ENCODE results near the gene EVI5L. TPM values are rescaled to one million over a fixed set of nuclear protein-coding genes. Genes with fewer than 3 reads are reported as not detected.
"Not testable (repeated sequence)": the region's sequence is repeated elsewhere in the genome, so short reads cannot be mapped to it uniquely, and the experiment has no call there.

Gene EVI5L
- polyA plus RNA-seq, 1 experiment: 11.7 TPM

GRCh38 chr19:7815325-7815724 lies 14.7 kb upstream of the EVI5L start:
- no peak for DNase-seq (ENCODE audit: low read depth)
- Histone ChIP-seq H3K27me3 (ENCODE audit: control insufficient read depth, insufficient read depth, low read length) (peaks cover 1% of the 10 kb centered on the region; the same call in 1 of the 2 replicates), H3K4me3 (ENCODE audit: low read depth, low read length) (no peak overlapping the region), H3K36me3 (ENCODE audit: control insufficient read depth, insufficient read depth, low read length) (no peaks in the 10 kb centered on the region)
- ChIA-PET POLR2A (no interaction called here), CTCF (no interaction called here)
- no peak for TF ChIP-seq CTCF (IDR thresholded peaks at IDR 0.05; ENCODE audit: insufficient read depth, low read depth, low read length)

GRCh38 chr19:7816040-7816439 lies 14.0 kb upstream of the EVI5L start:
- H3K36me3 ChIP-seq (ENCODE audit: control insufficient read depth, insufficient read depth, low read length); CTCF ChIA-PET; POLR2A ChIA-PET: not testable (repeated sequence)

GRCh38 chr19:7817801-7818200 lies 12.2 kb upstream of the EVI5L start:
- no peak for TF ChIP-seq CTCF (IDR thresholded peaks at IDR 0.05; ENCODE audit: insufficient read depth, low read depth, low read length)
- Histone ChIP-seq H3K36me3 (ENCODE audit: control insufficient read depth, insufficient read depth, low read length) (no peaks in the 10 kb centered on the region), H3K27me3 (ENCODE audit: control insufficient read depth, insufficient read depth, low read length) (peaks cover 1% of the 10 kb centered on the region; the same call in 1 of the 2 replicates), H3K4me3 (ENCODE audit: low read depth, low read length) (no peak overlapping the region)
- CTCF ChIA-PET: interaction anchor here (3.1 kb wide), 1 partner anchor 17 kb away, joined by 12 read pairs; no protein-coding TSS in a partner anchor
- POLR2A ChIA-PET: no interaction called here
- no peak for DNase-seq (ENCODE audit: low read depth)

More at GRCh38 chr19:7816040-7816439, 14.0 kb upstream of the EVI5L start:
- not testable (repeated sequence) for H3K27me3 ChIP-seq (ENCODE audit: control insufficient read depth, insufficient read depth, low read length); DNase-seq (ENCODE audit: low read depth); H3K4me3 ChIP-seq (ENCODE audit: low read depth, low read length)

- DNase-seq (ENCODE audit: low read depth): no peak
- CTCF ChIA-PET: interaction anchor here (3.1 kb wide), 1 partner anchor 18 kb away, joined by 12 read pairs; no protein-coding TSS in a partner anchor
- Histone ChIP-seq H3K36me3 (ENCODE audit: control insufficient read depth, insufficient read depth, low read length) (no peaks in the 10 kb centered on the region), H3K4me3 (ENCODE audit: low read depth, low read length) (no peak overlapping the region), H3K27me3 (ENCODE audit: control insufficient read depth, insufficient read depth, low read length) (peaks cover 1% of the 10 kb centered on the region; the same call in 1 of the 2 replicates)
- POLR2A ChIA-PET: no interaction called here
- no peak for TF ChIP-seq CTCF (IDR thresholded peaks at IDR 0.05; ENCODE audit: insufficient read depth, low read depth, low read length)
Observed at GRCh38 chr19:7818806-7819205, 11.2 kb upstream of the EVI5L start.

- CTCF ChIA-PET: interaction anchor here (3.1 kb wide), 1 partner anchor 19 kb away, joined by 12 read pairs; no protein-coding TSS in a partner anchor
- POLR2A ChIA-PET: no interaction called here
- Histone ChIP-seq H3K36me3 (ENCODE audit: control insufficient read depth, insufficient read depth, low read length) (no peaks in the 10 kb centered on the region), H3K4me3 (ENCODE audit: low read depth, low read length) (no peak overlapping the region), H3K27me3 (ENCODE audit: control insufficient read depth, insufficient read depth, low read length) (peaks cover 1% of the 10 kb centered on the region; the same call in 1 of the 2 replicates)
- TF ChIP-seq CTCF (IDR thresholded peaks at IDR 0.05; ENCODE audit: insufficient read depth, low read depth, low read length): no peak
- DNase-seq (ENCODE audit: low read depth): no peak
Observed at GRCh38 chr19:7819337-7819736, 10.7 kb upstream of the EVI5L start.

GRCh38 chr19:7820588-7820987 lies 9.4 kb upstream of the EVI5L start:
- POLR2A ChIA-PET: no interaction called here
- DNase-seq (ENCODE audit: low read depth): no peak
- peaks cover 1% of the 10 kb centered on the region; the same call in 1 of the 2 replicates for H3K27me3 ChIP-seq (ENCODE audit: control insufficient read depth, insufficient read depth, low read length)
- H3K36me3 ChIP-seq (ENCODE audit: control insufficient read depth, insufficient read depth, low read length): no peaks in the 10 kb centered on the region
- no peak overlapping the region for H3K4me3 ChIP-seq (ENCODE audit: low read depth, low read length)
- CTCF ChIA-PET: interaction anchor here (0.6 to 3.1 kb wide), 3 partner anchors 20 to 253 kb away, joined by 4 to 12 read pairs (median 4); partner anchors contain the start of gene TRAPPC5
- no peak for TF ChIP-seq CTCF (IDR thresholded peaks at IDR 0.05; ENCODE audit: insufficient read depth, low read depth, low read length)

Measured in BJ (cell line).